ENCODE data around the gene ARPC4.

The ARPC4 gene

GRCh38 chr3:9810846-9811245 is 18.0 kb downstream of the ARPC4 start:
- in situ Hi-C loops (cut with MboI; ENCODE audit: low pct_unique_long_range_greater_than_20kb, low sequenced_read_pairs, unreplicated experiment), result no loop called here
- TF ChIP-seq CTCF (IDR thresholded peaks at IDR 0.05; ENCODE audit: extremely low read depth, insufficient read depth, missing control alignments), result no peak
- DNase-seq (ENCODE audit: low spot score), result no peak

GRCh38 chr3:9812870-9813483 is 20.1 kb downstream of the ARPC4 start:
- in situ Hi-C loops (cut with MboI; ENCODE audit: low pct_unique_long_range_greater_than_20kb, low sequenced_read_pairs, unreplicated experiment), result no loop called here
- TF ChIP-seq CTCF (IDR thresholded peaks at IDR 0.05; ENCODE audit: extremely low read depth, insufficient read depth, missing control alignments), result no peak
- no peak for DNase-seq (ENCODE audit: low spot score)

- in situ Hi-C loops (cut with MboI; ENCODE audit: low pct_unique_long_range_greater_than_20kb, low sequenced_read_pairs, unreplicated experiment), result no loop called here
- TF ChIP-seq CTCF (IDR thresholded peaks at IDR 0.05; ENCODE audit: extremely low read depth, insufficient read depth, missing control alignments), result no peak
These were observed 23.1 kb downstream of the ARPC4 start for GRCh38 chr3:9815986-9816385.

GRCh38 chr3:9817436-9817835 is 24.6 kb downstream of the ARPC4 start:
- no peak for TF ChIP-seq CTCF (IDR thresholded peaks at IDR 0.05; ENCODE audit: extremely low read depth, insufficient read depth, missing control alignments)
- in situ Hi-C loops (cut with MboI; ENCODE audit: low pct_unique_long_range_greater_than_20kb, low sequenced_read_pairs, unreplicated experiment), result no loop called here
- DNase-seq (ENCODE audit: low spot score), result no peak

More at GRCh38 chr3:9815986-9816385, 23.1 kb downstream of the ARPC4 start:
- DNase-seq (ENCODE audit: low spot score), result no peak

GRCh38 chr3:9818666-9819335 is 25.9 kb downstream of the ARPC4 start:
- TF ChIP-seq CTCF (IDR thresholded peaks at IDR 0.05; ENCODE audit: extremely low read depth, insufficient read depth, missing control alignments), result no peak
- in situ Hi-C loops (cut with MboI; ENCODE audit: low pct_unique_long_range_greater_than_20kb, low sequenced_read_pairs, unreplicated experiment), result no loop called here
- no peak for DNase-seq (ENCODE audit: low spot score)

- DNase-seq (ENCODE audit: low spot score), result no peak
- no peak for TF ChIP-seq CTCF (IDR thresholded peaks at IDR 0.05; ENCODE audit: extremely low read depth, insufficient read depth, missing control alignments)
- in situ Hi-C loops (cut with MboI; ENCODE audit: low pct_unique_long_range_greater_than_20kb, low sequenced_read_pairs, unreplicated experiment), result no loop called here
These were observed 27.7 kb downstream of the ARPC4 start for GRCh38 chr3:9820543-9820942.
